ENCODE measurements around the gene KCNB1. TPM values are rescaled to one million over a fixed set of nuclear protein-coding genes. Genes with fewer than 3 reads are reported as not detected.

The KCNB1 gene
- total RNA-seq, 2 experiments from 2014 or later, result not detected

GRCh38 chr20:49339123-49339522 lies 143.3 kb downstream of the KCNB1 start:
- ChIA-PET CTCF (no interaction called here), POLR2A (no interaction called here)
- Mint-ChIP-seq H3K4me3 (no peak overlapping the region), H3K4me1 (ENCODE audit: low read depth) (no peaks in the 10 kb centered on the region), H3K36me3 (ENCODE audit: low read depth) (no peaks in the 10 kb centered on the region), H3K27ac (no peak overlapping the region), H3K9me3 (no peaks in the 10 kb centered on the region), H3K27me3 (peaks cover 3% of the 10 kb centered on the region)
- intact Hi-C loops (cut with micrococcal nuclease), result loop anchor here (10.0 kb wide), 2 partner anchors 146 to 266 kb away; partner anchors contain the start of gene KCNB1
- TF ChIP-seq CTCF (IDR thresholded peaks at IDR 0.05), result no peak
- DNase-seq (no peak), ATAC-seq (no peak)

- intact Hi-C loops (cut with micrococcal nuclease), result loop anchor here (10.0 kb wide), 2 partner anchors 147 to 267 kb away; partner anchors contain the start of gene KCNB1
- no peak overlapping the region for H3K4me3 Mint-ChIP-seq
- POLR2A ChIA-PET, result no interaction called here
These were observed 144.4 kb downstream of the KCNB1 start for GRCh38 chr20:49338061-49338460.

GRCh38 chr20:49337357-49337756 lies 145.1 kb downstream of the KCNB1 start:
- DNase-seq (no peak), ATAC-seq (no peak)
- Mint-ChIP-seq H3K4me1 (ENCODE audit: low read depth) (no peaks in the 10 kb centered on the region), H3K36me3 (ENCODE audit: low read depth) (no peaks in the 10 kb centered on the region), H3K4me3 (no peak overlapping the region), H3K27ac (no peak overlapping the region), H3K27me3 (peaks cover 12% of the 10 kb centered on the region), H3K9me3 (no peaks in the 10 kb centered on the region)
- TF ChIP-seq CTCF (IDR thresholded peaks at IDR 0.05), result no peak
- intact Hi-C loops (cut with micrococcal nuclease), result loop anchor here (10.0 kb wide), 2 partner anchors 147 to 267 kb away; partner anchors contain the start of gene KCNB1
- POLR2A ChIA-PET, result no interaction called here
- CTCF ChIA-PET, result interaction anchor here (1.0 kb wide), 1 partner anchor 18 kb away, joined by 3 read pairs; no protein-coding TSS in a partner anchor

More at GRCh38 chr20:49338061-49338460, 144.4 kb downstream of the KCNB1 start:
- TF ChIP-seq CTCF (IDR thresholded peaks at IDR 0.05), result no peak
- H3K4me1 Mint-ChIP-seq (ENCODE audit: low read depth), result no peaks in the 10 kb centered on the region
- H3K27me3 Mint-ChIP-seq, result peaks cover 5% of the 10 kb centered on the region
- no peak overlapping the region for H3K27ac Mint-ChIP-seq
- no peaks in the 10 kb centered on the region for H3K9me3 Mint-ChIP-seq
- CTCF ChIA-PET, result interaction anchor here (1.0 kb wide), 1 partner anchor 18 kb away, joined by 3 read pairs; no protein-coding TSS in a partner anchor
- no peaks in the 10 kb centered on the region for H3K36me3 Mint-ChIP-seq (ENCODE audit: low read depth)
- DNase-seq (no peak), ATAC-seq (no peak)

GRCh38 chr20:49336786-49337185 lies 145.7 kb downstream of the KCNB1 start:
- no peaks in the 10 kb centered on the region for H3K9me3 Mint-ChIP-seq
- H3K36me3 Mint-ChIP-seq (ENCODE audit: low read depth), result no peaks in the 10 kb centered on the region
- peaks cover 13% of the 10 kb centered on the region for H3K27me3 Mint-ChIP-seq
- no peaks in the 10 kb centered on the region for H3K4me1 Mint-ChIP-seq (ENCODE audit: low read depth)
- intact Hi-C loops (cut with micrococcal nuclease), result loop anchor here (10.0 kb wide), 2 partner anchors 148 to 268 kb away; partner anchors contain the start of gene KCNB1
- POLR2A ChIA-PET, result no interaction called here
- TF ChIP-seq CTCF (IDR thresholded peaks at IDR 0.05), result no peak
- CTCF ChIA-PET, result interaction anchor here (4.3 kb wide), 1 partner anchor 147 kb away, joined by 32 read pairs; the partner anchor contains the start of gene KCNB1
- ATAC-seq (no peak), DNase-seq (no peak)
- no peak overlapping the region for H3K27ac Mint-ChIP-seq
- no peak overlapping the region for H3K4me3 Mint-ChIP-seq

GRCh38 chr20:49335476-49335875 lies 147.0 kb downstream of the KCNB1 start:
- CTCF ChIA-PET, result interaction anchor here (0.8 to 7.0 kb wide), 11 partner anchors 10 to 272 kb away, joined by 3 to 48 read pairs (median 14); partner anchors contain the start of gene KCNB1
- no peak for DNase-seq
- intact Hi-C loops (cut with micrococcal nuclease), result loop anchor here (2.0 to 10.0 kb wide), 3 partner anchors 149 to 269 kb away; partner anchors contain the start of gene KCNB1
- Mint-ChIP-seq H3K4me3 (no peak overlapping the region), H3K27me3 (peaks cover 18% of the 10 kb centered on the region), H3K9me3 (no peaks in the 10 kb centered on the region), H3K4me1 (ENCODE audit: low read depth) (no peaks in the 10 kb centered on the region), H3K27ac (no peak overlapping the region), H3K36me3 (ENCODE audit: low read depth) (no peaks in the 10 kb centered on the region)
- POLR2A ChIA-PET, result no interaction called here
- no peak for ATAC-seq
- no peak for TF ChIP-seq CTCF (IDR thresholded peaks at IDR 0.05)

All from activated CD8-positive, alpha-beta T cell treated with anti-CD3 and anti-CD28 coated beads for 36 hours (primary cell).